HepG2 (cell line): ENCODE results near the gene CAPS2. TPM values are rescaled to one million over a fixed set of nuclear protein-coding genes. Genes with fewer than 3 reads are reported as not detected.

Experiments
- CEBPB ChIP-seq: IDR thresholded peaks from 2 replicates; pipeline ENCODE4 v1.6.1; 2011; ENCODE audit warnings: low read depth, low read length, improper control_type of control experiment, borderline replicate concordance
- DMAP1 ChIP-seq: IDR thresholded peaks from 2 replicates; pipeline ENCODE4 v1.6.1; 2016
- HIVEP1 ChIP-seq: sonication (generic); formaldehyde crosslinking; IDR thresholded peaks from 2 replicates; pipeline ENCODE4 v1.4.0; 2020; ENCODE audit warnings: mild to moderate bottlenecking, missing genetic modification reagents
- ISX ChIP-seq: sonication (generic); formaldehyde crosslinking; conservative IDR thresholded peaks from 2 replicates; pipeline ENCODE4 v1.5.0; 2020; ENCODE audit warnings: missing genetic modification reagents
- NCOA1 ChIP-seq: sonication (generic); formaldehyde crosslinking; IDR thresholded peaks from 2 replicates; pipeline ENCODE4 v1.9.0; 2021; ENCODE audit warnings: missing genetic modification reagents
- NFE2L1 ChIP-seq: sonication (generic); formaldehyde crosslinking; IDR thresholded peaks from 2 replicates; pipeline ENCODE4 v1.4.0; 2020; ENCODE audit warnings: missing genetic modification reagents, mild to moderate bottlenecking, borderline replicate concordance
- RAD21 ChIP-seq: fragments of 450-650 bp; formaldehyde crosslinking; IDR thresholded peaks from 2 replicates; pipeline ENCODE4 v1.5.0; 2020; ENCODE audit warnings: mild to moderate bottlenecking
- SMC3 ChIP-seq: IDR thresholded peaks from 2 replicates; pipeline ENCODE4 v1.6.1; 2011; ENCODE audit warnings: low read length, improper control_type of control experiment
- SSRP1 ChIP-seq: IDR thresholded peaks from 2 replicates; pipeline ENCODE4 v1.6.1; 2016; ENCODE audit warnings: control low read depth
- TEAD3 ChIP-seq: optimal IDR thresholded peaks from 2 replicates; pipeline ENCODE3; 2016; ENCODE audit warnings: borderline replicate concordance
- ZBTB20 ChIP-seq: sonication (generic); formaldehyde crosslinking; IDR thresholded peaks from 2 replicates; pipeline ENCODE4 v1.8.1; 2023; ENCODE audit warnings: missing genetic modification reagents, low read depth, mild to moderate bottlenecking, borderline replicate concordance
- ZC3H4 ChIP-seq: sonication (generic); formaldehyde crosslinking; IDR thresholded peaks from 2 replicates; pipeline ENCODE4 v1.4.0; 2020; ENCODE audit warnings: missing genetic modification reagents, borderline replicate concordance
- ZNF333 ChIP-seq: sonication (generic); formaldehyde crosslinking; IDR thresholded peaks from 2 replicates; pipeline ENCODE4 v1.4.0; 2020; ENCODE audit warnings: mild to moderate bottlenecking, missing genetic modification reagents, borderline replicate concordance
- ZNF496 ChIP-seq: sonication (generic); formaldehyde crosslinking; IDR thresholded peaks from 2 replicates; pipeline ENCODE4 v1.8.1; 2023; ENCODE audit warnings: mild to moderate bottlenecking, moderate library complexity, missing genetic modification reagents; ENCODE audit not compliant: insufficient replicate concordance
- ZNF644 ChIP-seq: IDR thresholded peaks from 2 replicates; pipeline ENCODE4 v1.6.1; 2016; ENCODE audit warnings: low read depth
- ZNF878 ChIP-seq: sonication (generic); formaldehyde crosslinking; IDR thresholded peaks from 2 replicates; pipeline ENCODE4 v1.8.1; 2023; ENCODE audit warnings: mild to moderate bottlenecking, missing genetic modification reagents, moderate library complexity
- polyA plus RNA-seq, 8 experiments: library from polyadenylated mRNA; depleted of rRNA in 3 of 8; stranded (reverse) in 7 of 8; unstranded in 1 of 8; fragments of >200 nt; fragmentation: Illumina TruSeq in 4 of 8; extraction: Trizol in 4 of 8; gene quantifications; 2 replicates each; pipeline versions ENCODE4 v1.2.1 to v1.2.3, GENCODE V29; 2011 to 2016; ENCODE audit warnings: low read depth in 4 of 8, missing spikeins in 1 of 8, mixed read lengths in 1 of 8; ENCODE audit not compliant: insufficient read depth in 1 of 8
- total RNA-seq, 5 experiments: library from RNA; depleted of rRNA; stranded (reverse); fragments of >200 nt; fragmentation: Illumina TruSeq; extraction: Trizol; gene quantifications; 2 replicates each; pipeline ENCODE4 v1.2.3, GENCODE V29; 2016; ENCODE audit warnings: low read depth in 1 of 5
- TF ChIP-seq, protein P1 (sequence below): IDR thresholded peaks from 2 replicates; pipeline ENCODE4 v1.6.1; 2012; ENCODE audit warnings: low read depth, low read length, improper control_type of control experiment
- TF ChIP-seq, protein P2 (sequence below): sonication (generic); formaldehyde crosslinking; IDR thresholded peaks from 2 replicates; pipeline ENCODE4 v1.9.0; 2021; ENCODE audit warnings: missing genetic modification reagents, borderline replicate concordance
- TF ChIP-seq, protein P3 (sequence below): sonication (generic); formaldehyde crosslinking; IDR thresholded peaks from 2 replicates; pipeline ENCODE4 v1.8.0; 2022; ENCODE audit warnings: low read depth, missing genetic modification reagents
- TF ChIP-seq, protein P4 (sequence below): sonication (generic); formaldehyde crosslinking; conservative IDR thresholded peaks from 2 replicates; pipeline ENCODE4 v1.8.0; 2022; ENCODE audit warnings: low read depth, missing genetic modification reagents
- TF ChIP-seq, protein P5 (sequence below): sonication (generic); formaldehyde crosslinking; IDR thresholded peaks from 2 replicates; pipeline ENCODE4 v1.5.0; 2020; ENCODE audit warnings: mild to moderate bottlenecking, missing genetic modification reagents, moderate library complexity

The CAPS2 gene
- total and polyA plus RNA-seq, 2 of the 13 experiments (the other 11 are each of a cell fraction or from before 2014, with no cell fraction given) = 0.11 TPM; not detected in 1

DNA sequence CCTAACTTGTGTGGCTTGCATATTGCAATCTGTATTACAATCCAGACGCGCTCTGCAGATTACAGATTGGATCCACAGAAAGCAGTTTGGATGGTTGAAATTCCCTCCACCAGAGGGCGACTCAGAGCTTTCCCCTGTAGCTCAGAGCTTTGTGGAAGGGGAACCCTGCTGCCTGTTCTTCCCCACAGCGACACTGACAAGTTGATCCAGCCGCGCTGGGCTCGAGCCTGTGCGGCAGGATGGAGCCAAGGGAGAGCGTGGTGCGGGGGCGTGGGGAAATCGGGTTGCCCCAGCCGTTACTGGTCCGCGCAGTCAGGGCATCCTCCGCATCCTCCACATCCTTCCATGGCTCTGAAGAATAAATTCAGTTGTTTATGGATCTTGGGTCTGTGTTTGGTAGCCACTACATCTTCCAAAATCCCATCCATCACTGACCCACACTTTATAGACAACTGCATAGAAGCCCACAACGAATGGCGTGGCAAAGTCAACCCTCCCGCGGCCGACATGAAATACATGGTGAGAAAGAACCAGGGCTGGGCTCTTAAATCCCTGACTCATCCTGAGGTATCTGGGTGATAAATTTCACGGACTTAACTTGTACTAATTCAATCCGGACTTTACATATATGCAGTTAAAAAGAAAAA is 4.4 kb upstream of the CAPS2 start, which contains the start of gene GLIPR1L1 (continued):
- TF ChIP-seq, protein P1, sequence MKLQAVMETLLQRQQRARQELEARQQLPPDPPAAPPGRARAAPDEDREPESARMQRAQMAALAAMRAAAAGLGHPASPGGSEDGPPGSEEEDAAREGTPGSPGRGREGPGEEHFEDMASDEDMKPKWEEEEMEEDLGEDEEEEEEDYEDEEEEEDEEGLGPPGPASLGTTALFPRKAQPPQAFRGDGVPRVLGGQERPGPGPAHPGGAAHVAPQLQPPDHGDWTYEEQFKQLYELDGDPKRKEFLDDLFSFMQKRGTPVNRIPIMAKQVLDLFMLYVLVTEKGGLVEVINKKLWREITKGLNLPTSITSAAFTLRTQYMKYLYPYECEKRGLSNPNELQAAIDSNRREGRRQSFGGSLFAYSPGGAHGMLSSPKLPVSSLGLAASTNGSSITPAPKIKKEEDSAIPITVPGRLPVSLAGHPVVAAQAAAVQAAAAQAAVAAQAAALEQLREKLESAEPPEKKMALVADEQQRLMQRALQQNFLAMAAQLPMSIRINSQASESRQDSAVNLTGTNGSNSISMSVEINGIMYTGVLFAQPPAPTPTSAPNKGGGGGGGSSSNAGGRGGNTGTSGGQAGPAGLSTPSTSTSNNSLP = peak; percentile 33; the same call in 1 of the 2 replicates
- TF ChIP-seq ISX (no peak), ZBTB20 (0 out of 2 replicates have a peak, but pooled peaks have one; percentile 26), RAD21 (CRISPR knock-in tag) (peak; percentile 46; the same call in 1 of the 2 replicates), ZNF333 (CRISPR knock-in tag) (no peak), NCOA1 (CRISPR knock-in tag) (no peak), DMAP1 (CRISPR knock-in tag) (no peak), CEBPB (no peak), ZNF878 (CRISPR knock-in tag) (no peak), ZC3H4 (CRISPR knock-in tag) (no peak), NFE2L1 (CRISPR knock-in tag) (no peak), ZNF644 (no peak), TEAD3 (peak; percentile 100), SSRP1 (CRISPR knock-in tag) (no peak), ZNF496 (CRISPR knock-in tag) (no peak), HIVEP1 (CRISPR knock-in tag) (no peak), SMC3 (peak; percentile 80)
- TF ChIP-seq, protein P2, sequence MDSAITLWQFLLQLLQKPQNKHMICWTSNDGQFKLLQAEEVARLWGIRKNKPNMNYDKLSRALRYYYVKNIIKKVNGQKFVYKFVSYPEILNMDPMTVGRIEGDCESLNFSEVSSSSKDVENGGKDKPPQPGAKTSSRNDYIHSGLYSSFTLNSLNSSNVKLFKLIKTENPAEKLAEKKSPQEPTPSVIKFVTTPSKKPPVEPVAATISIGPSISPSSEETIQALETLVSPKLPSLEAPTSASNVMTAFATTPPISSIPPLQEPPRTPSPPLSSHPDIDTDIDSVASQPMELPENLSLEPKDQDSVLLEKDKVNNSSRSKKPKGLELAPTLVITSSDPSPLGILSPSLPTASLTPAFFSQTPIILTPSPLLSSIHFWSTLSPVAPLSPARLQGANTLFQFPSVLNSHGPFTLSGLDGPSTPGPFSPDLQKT = no peak
- TF ChIP-seq, protein P3, sequence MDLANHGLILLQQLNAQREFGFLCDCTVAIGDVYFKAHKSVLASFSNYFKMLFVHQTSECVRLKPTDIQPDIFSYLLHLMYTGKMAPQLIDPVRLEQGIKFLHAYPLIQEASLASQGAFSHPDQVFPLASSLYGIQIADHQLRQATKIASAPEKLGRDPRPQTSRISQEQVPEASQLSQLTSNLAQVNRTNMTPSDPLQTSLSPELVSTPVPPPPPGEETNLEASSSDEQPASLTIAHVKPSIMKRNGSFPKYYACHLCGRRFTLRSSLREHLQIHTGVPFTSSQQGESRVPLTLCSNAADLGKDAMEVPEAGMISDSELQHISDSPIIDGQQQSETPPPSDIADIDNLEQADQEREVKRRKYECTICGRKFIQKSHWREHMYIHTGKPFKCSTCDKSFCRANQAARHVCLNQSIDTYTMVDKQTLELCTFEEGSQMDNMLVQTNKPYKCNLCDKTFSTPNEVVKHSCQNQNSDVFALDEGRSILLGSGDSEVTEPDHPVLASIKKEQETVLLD (CRISPR knock-in tag) = no peak
- TF ChIP-seq, protein P4, sequence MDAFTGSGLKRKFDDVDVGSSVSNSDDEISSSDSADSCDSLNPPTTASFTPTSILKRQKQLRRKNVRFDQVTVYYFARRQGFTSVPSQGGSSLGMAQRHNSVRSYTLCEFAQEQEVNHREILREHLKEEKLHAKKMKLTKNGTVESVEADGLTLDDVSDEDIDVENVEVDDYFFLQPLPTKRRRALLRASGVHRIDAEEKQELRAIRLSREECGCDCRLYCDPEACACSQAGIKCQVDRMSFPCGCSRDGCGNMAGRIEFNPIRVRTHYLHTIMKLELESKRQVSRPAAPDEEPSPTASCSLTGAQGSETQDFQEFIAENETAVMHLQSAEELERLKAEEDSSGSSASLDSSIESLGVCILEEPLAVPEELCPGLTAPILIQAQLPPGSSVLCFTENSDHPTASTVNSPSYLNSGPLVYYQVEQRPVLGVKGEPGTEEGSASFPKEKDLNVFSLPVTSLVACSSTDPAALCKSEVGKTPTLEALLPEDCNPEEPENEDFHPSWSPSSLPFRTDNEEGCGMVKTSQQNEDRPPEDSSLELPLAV (CRISPR knock-in tag) = no peak
- TF ChIP-seq, protein P5, sequence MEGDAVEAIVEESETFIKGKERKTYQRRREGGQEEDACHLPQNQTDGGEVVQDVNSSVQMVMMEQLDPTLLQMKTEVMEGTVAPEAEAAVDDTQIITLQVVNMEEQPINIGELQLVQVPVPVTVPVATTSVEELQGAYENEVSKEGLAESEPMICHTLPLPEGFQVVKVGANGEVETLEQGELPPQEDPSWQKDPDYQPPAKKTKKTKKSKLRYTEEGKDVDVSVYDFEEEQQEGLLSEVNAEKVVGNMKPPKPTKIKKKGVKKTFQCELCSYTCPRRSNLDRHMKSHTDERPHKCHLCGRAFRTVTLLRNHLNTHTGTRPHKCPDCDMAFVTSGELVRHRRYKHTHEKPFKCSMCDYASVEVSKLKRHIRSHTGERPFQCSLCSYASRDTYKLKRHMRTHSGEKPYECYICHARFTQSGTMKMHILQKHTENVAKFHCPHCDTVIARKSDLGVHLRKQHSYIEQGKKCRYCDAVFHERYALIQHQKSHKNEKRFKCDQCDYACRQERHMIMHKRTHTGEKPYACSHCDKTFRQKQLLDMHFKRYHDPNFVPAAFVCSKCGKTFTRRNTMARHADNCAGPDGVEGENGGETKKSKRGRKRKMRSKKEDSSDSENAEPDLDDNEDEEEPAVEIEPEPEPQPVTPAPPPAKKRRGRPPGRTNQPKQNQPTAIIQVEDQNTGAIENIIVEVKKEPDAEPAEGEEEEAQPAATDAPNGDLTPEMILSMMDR = peak; percentile 91
